H1 (cell line): ENCODE results near the gene PRCD. TPM values are rescaled to one million over a fixed set of nuclear protein-coding genes. Genes with fewer than 3 reads are reported as not detected.

Source experiments
- CTCF ChIA-PET: fragments of 300-600 bp; sonication (Branson Sonifier 250); formaldehyde crosslinking; loops from one replicate; lab custom pipeline; 2021; ENCODE audit not compliant: partially characterized antibody; lab: Charles Lee
- POLR2A ChIA-PET: fragments of 300-600 bp; sonication (Branson Sonifier 250); formaldehyde crosslinking; loops from one replicate; lab custom pipeline; 2021; ENCODE audit warnings: inconsistent platforms; ENCODE audit not compliant: partially characterized antibody; lab: Charles Lee
- DNase-seq, 2 experiments: peaks; one replicate each; pipeline versions ENCODE4 v3.0.0 to v3.0.0-alpha.2; 2010 to 2022; ENCODE audit warnings: low spot score in 2 of 2, low read depth in 1 of 2, mixed read lengths in 1 of 2
- FAIRE-seq: peaks from 2 replicates; lab custom pipeline; 2011; peaks lifted over from hg19 to GRCh38; lab: Jason Lieb, UNC
- H2AFZ ChIP-seq: 2 replicates; pipeline ENCODE4 v1.8.1; 2012; ENCODE audit warnings: low read length, inconsistent platforms
- H2AK5ac ChIP-seq: 2 replicates; pipeline ENCODE4 v1.6.1; 2013; ENCODE audit warnings: low read depth, low read length
- H2BK120ac ChIP-seq: replicated peaks from 2 replicates; pipeline ENCODE3; 2013; ENCODE audit warnings: low read depth, low read length, inconsistent platforms
- H2BK12ac ChIP-seq: 2 replicates; pipeline ENCODE4 v1.6.1; 2013; ENCODE audit warnings: low read depth, low read length
- H2BK15ac ChIP-seq: 2 replicates; pipeline ENCODE4 v1.6.1; 2013; ENCODE audit warnings: low read length
- H2BK20ac ChIP-seq: 2 replicates; pipeline ENCODE4 v1.6.1; 2013; ENCODE audit warnings: low read length
- H2BK5ac ChIP-seq: 2 replicates; pipeline ENCODE4 v1.6.1; 2013; ENCODE audit warnings: low read depth, low read length
- H3K14ac ChIP-seq: 2 replicates; pipeline ENCODE4 v1.6.1; 2013; ENCODE audit warnings: inconsistent platforms; ENCODE audit not compliant: insufficient read length
- H3K18ac ChIP-seq: 2 replicates; pipeline ENCODE4 v1.6.1; 2013; ENCODE audit warnings: low read length; ENCODE audit errors: extremely low read depth
- H3K23ac ChIP-seq: 2 replicates; pipeline ENCODE4 v1.6.1; 2013; ENCODE audit warnings: inconsistent platforms; ENCODE audit not compliant: insufficient read length
- H3K23me2 ChIP-seq: 2 replicates; pipeline ENCODE4 v1.6.1; 2013; ENCODE audit warnings: low read depth, low read length
- H3K27ac ChIP-seq: 2 replicates; pipeline ENCODE4 v1.6.1; 2011; ENCODE audit warnings: low read depth, low read length, inconsistent platforms
- H3K27me3 ChIP-seq, 4 experiments: replicated peaks in 1 of 4; 1 replicate in 1 of 4; 2 replicates in 3 of 4; pipeline versions ENCODE4 v1.6.1 to v1.8.1; 2011 to 2013; ENCODE audit warnings: low read length in 3 of 4, mild to moderate bottlenecking in 3 of 4, inconsistent platforms in 2 of 4, mixed read lengths in 2 of 4, moderate library complexity in 1 of 4; ENCODE audit not compliant: control insufficient read depth in 3 of 4, insufficient read depth in 3 of 4; ENCODE audit errors: extremely low read depth in 1 of 4
- H3K36me3 ChIP-seq, 4 experiments: 2 replicates each; pipeline versions ENCODE4 v1.6.1 to v1.8.1; 2011 to 2013; ENCODE audit warnings: mild to moderate bottlenecking in 4 of 4, low read length in 3 of 4, moderate library complexity in 2 of 4, control low read depth in 1 of 4, inconsistent platforms in 1 of 4; ENCODE audit not compliant: insufficient read depth in 4 of 4, control insufficient read depth in 2 of 4
- H3K4ac ChIP-seq: replicated peaks from 2 replicates; pipeline ENCODE3; 2013; ENCODE audit warnings: low read length, low read depth, mixed read lengths, inconsistent platforms; ENCODE audit not compliant: insufficient read length
- H3K4me1 ChIP-seq, 4 experiments: replicated peaks in 1 of 4; 1 replicate in 1 of 4; 2 replicates in 3 of 4; pipeline versions ENCODE4 v1.6.1 to v1.8.1; 2011 to 2013; ENCODE audit warnings: low read length in 3 of 4, inconsistent platforms in 2 of 4, mixed read lengths in 1 of 4; ENCODE audit not compliant: insufficient read depth in 4 of 4, control insufficient read depth in 3 of 4
- H3K4me2 ChIP-seq, 2 experiments: 2 replicates each; pipeline versions ENCODE4 v1.6.1 to v1.8.1; 2011 to 2013; ENCODE audit warnings: low read depth in 2 of 2, low read length in 2 of 2, control low read depth in 1 of 2, inconsistent platforms in 1 of 2, mild to moderate bottlenecking in 1 of 2; ENCODE audit not compliant: insufficient read depth in 1 of 2
- H3K4me3 ChIP-seq, 4 experiments: fragments of 200-600, 300-600 bp in 1 of 4; sonication (generic), shearing (Covaris generic), sonication (Bioruptor Twin) in 1 of 4; 2 replicates each; pipeline versions ENCODE4 v1.5.1 to v1.8.1; 2011 to 2016; ENCODE audit warnings: low read length in 4 of 4, low read depth in 3 of 4, control low read depth in 2 of 4, inconsistent platforms in 2 of 4, mild to moderate bottlenecking in 2 of 4, mixed read lengths in 1 of 4, moderate library complexity in 1 of 4; ENCODE audit not compliant: insufficient read depth in 2 of 4; ENCODE audit errors: extremely low read depth in 1 of 4
- H3K56ac ChIP-seq: replicated peaks from 2 replicates; pipeline ENCODE3; 2013; ENCODE audit warnings: low read depth, mild to moderate bottlenecking, mixed read lengths, low read length, inconsistent platforms; ENCODE audit not compliant: insufficient read length
- H3K79me1 ChIP-seq: 2 replicates; pipeline ENCODE4 v1.6.1; 2013; ENCODE audit warnings: low read depth, low read length, control low read depth
- H3K79me2 ChIP-seq, 2 experiments: 2 replicates each; pipeline versions ENCODE4 v1.6.1 to v1.8.1; 2012 to 2013; ENCODE audit warnings: low read length in 2 of 2, mild to moderate bottlenecking in 2 of 2, inconsistent platforms in 1 of 2; ENCODE audit not compliant: insufficient read depth in 2 of 2, control insufficient read depth in 1 of 2
- H3K9ac ChIP-seq, 4 experiments: replicated peaks in 1 of 4; 1 replicate in 1 of 4; 2 replicates in 3 of 4; pipeline versions ENCODE4 v1.6.1 to v1.8.1; 2011 to 2013; ENCODE audit warnings: low read depth in 3 of 4, low read length in 3 of 4, control low read depth in 2 of 4, mild to moderate bottlenecking in 2 of 4, moderate library complexity in 2 of 4, inconsistent platforms in 1 of 4; ENCODE audit errors: extremely low read depth in 1 of 4
- H3K9me3 ChIP-seq, 2 experiments: 2 replicates each; pipeline versions ENCODE4 v1.6.1 to v1.8.1; 2012 to 2013; ENCODE audit warnings: mild to moderate bottlenecking in 2 of 2, moderate library complexity in 2 of 2, control low read depth in 1 of 2, inconsistent platforms in 1 of 2, low read depth in 1 of 2, low read length in 1 of 2, mixed read lengths in 1 of 2; ENCODE audit not compliant: insufficient read depth in 2 of 2
- H4K20me1 ChIP-seq, 2 experiments: replicated peaks in 1 of 2; 2 replicates each; pipeline versions ENCODE3 to v1.8.1; 2011 to 2013; ENCODE audit warnings: inconsistent platforms in 2 of 2, low read length in 2 of 2, mild to moderate bottlenecking in 1 of 2; ENCODE audit not compliant: insufficient read depth in 2 of 2, control insufficient read depth in 1 of 2
- H4K5ac ChIP-seq: 2 replicates; pipeline ENCODE4 v1.6.1; 2013; ENCODE audit warnings: low read length, low read depth, mixed read lengths, inconsistent platforms; ENCODE audit not compliant: insufficient read length
- H4K8ac ChIP-seq: 2 replicates; pipeline ENCODE4 v1.8.0; 2013; ENCODE audit warnings: mild to moderate bottlenecking, moderate library complexity, low read length, inconsistent platforms; ENCODE audit not compliant: insufficient read depth; ENCODE audit errors: extremely low read depth
- H4K91ac ChIP-seq: replicated peaks from 2 replicates; pipeline ENCODE3; 2013; ENCODE audit warnings: low read length, mixed read lengths, inconsistent platforms; ENCODE audit not compliant: insufficient read length
- NANOG ChIP-seq: IDR thresholded peaks from 2 replicates; pipeline ENCODE4 v1.6.1; 2011; ENCODE audit warnings: low read length, low read depth, mild to moderate bottlenecking, inconsistent platforms; ENCODE audit not compliant: insufficient read depth, poor library complexity, severe bottlenecking
- POU5F1 ChIP-seq: IDR thresholded peaks from 2 replicates; pipeline ENCODE4 v1.6.1; 2011; ENCODE audit warnings: low read depth, mild to moderate bottlenecking, low read length, moderate library complexity
- RXRA ChIP-seq: IDR thresholded peaks from 2 replicates; pipeline ENCODE4 v1.6.1; 2011; ENCODE audit warnings: low read depth, mild to moderate bottlenecking, low read length, moderate library complexity; ENCODE audit not compliant: insufficient read depth
- SIRT6 ChIP-seq: IDR thresholded peaks from one replicate; pipeline ENCODE4 v1.7.1; 2012; ENCODE audit warnings: low read length, inconsistent platforms
- SP1 ChIP-seq: IDR thresholded peaks from 2 replicates; pipeline ENCODE4 v1.6.1; 2011; ENCODE audit warnings: low read depth, low read length
- SP2 ChIP-seq: IDR thresholded peaks from 2 replicates; pipeline ENCODE4 v1.6.1; 2012; ENCODE audit warnings: mild to moderate bottlenecking, low read length, inconsistent platforms
- TAF1 ChIP-seq: IDR thresholded peaks from 2 replicates; pipeline ENCODE4 v1.6.1; 2011; ENCODE audit warnings: mild to moderate bottlenecking, low read depth, low read length
- TAF7 ChIP-seq: optimal IDR thresholded peaks from 2 replicates; pipeline ENCODE3; 2011; ENCODE audit warnings: low read depth, mild to moderate bottlenecking, inconsistent platforms, low read length, moderate library complexity, borderline replicate concordance
- USF2 ChIP-seq: IDR thresholded peaks from 2 replicates; pipeline ENCODE4 v1.6.1; 2011; ENCODE audit warnings: low read length, improper control_type of control experiment
- WGBS, 2 experiments: shearing (Covaris generic) in 1 of 2; methylation state at CpG; one replicate each; pipeline versions ENCODE4 v1.1.6 to v1.1.7; 2013 to 2015; ENCODE audit warnings: low lambda C conversion rate in 2 of 2, mixed read lengths in 2 of 2, inconsistent platforms in 1 of 2, low coverage in 1 of 2, missing lambda C conversion rate in 1 of 2; ENCODE audit not compliant: insufficient replicate concordance in 2 of 2, insufficient coverage in 1 of 2, insufficient read length in 1 of 2; ENCODE audit errors: extremely low coverage in 1 of 2, missing lambda C conversion rate in 1 of 2; 5-methylcytosine and 5-hydroxymethylcytosine counted together
- polyA plus RNA-seq, 7 experiments: library from polyadenylated mRNA; depleted of rRNA in 3 of 7; stranded (reverse) in 5 of 7; unstranded in 2 of 7; fragments of >200 nt in 5 of 7; fragments of 200-250 nt in 2 of 7; gene quantifications; 1 replicate in 5 of 7; 2 replicates in 1 of 7; 4 replicates in 1 of 7; pipeline versions ENCODE4 v1.2.1 to v1.2.3, GENCODE V29; 2011 to 2013; ENCODE audit warnings: missing spikeins in 2 of 7, mixed read lengths in 2 of 7
- total RNA-seq: library from RNA; stranded (reverse); fragmentation: NEBNext Ultra II Directional; extraction: Animal tissue kit (Norgen Biotek cat#: 25700); gene quantifications from 2 replicates; pipeline ENCODE4 v1.2.1, GENCODE V29; 2021

The PRCD gene
- total and polyA plus RNA-seq, 2 of the 8 experiments (the other 6 are each of a cell fraction or from before 2014, with no cell fraction given) = 0.77 to 2.1 TPM

GRCh38 chr17:76561332-76561731 is 21.5 kb downstream of the PRCD start:
- Histone ChIP-seq H2AK5ac (no peak overlapping the region), H2BK20ac (no peak overlapping the region), H3K18ac (no peak overlapping the region)
- TF ChIP-seq RXRA (no peak), SIRT6 (no peak), TAF7 (no peak), SP1 (no peak), NANOG (no peak), TAF1 (no peak), USF2 (no peak), SP2 (no peak), POU5F1 (no peak)
- TF ChIP-seq, all 59 proteins: peak for 0
- no peak overlapping the region for H3K4ac ChIP-seq
- H2BK15ac ChIP-seq = no peak overlapping the region
- DNase-seq (no peak), FAIRE-seq (no peak)
- peaks cover 28 to 31% of the 10 kb centered on the region in 2 experiments for H4K20me1 ChIP-seq
- H2AFZ ChIP-seq = no peak overlapping the region
- H4K5ac ChIP-seq = no peak overlapping the region
- no peak overlapping the region for H2BK12ac ChIP-seq
- H2BK5ac ChIP-seq = no peak overlapping the region
- ChIA-PET POLR2A (interaction anchor here (0.8 to 8.0 kb wide), 10 partner anchors 8 to 166 kb away, joined by 3 to 133 read pairs (median 4); a partner anchor contains a TSS), CTCF (interaction anchor here (0.6 to 1.7 kb wide), 5 partner anchors 10 to 150 kb away, joined by 3 to 5 read pairs (median 4); no protein-coding TSS in a partner anchor)
- no peak overlapping the region for H3K9ac ChIP-seq
- no peak overlapping the region for H2BK120ac ChIP-seq
- no peak overlapping the region for H3K4me2 ChIP-seq
- no peak overlapping the region for H3K4me3 ChIP-seq
- peaks cover 23 to 53% of the 10 kb centered on the region in 2 experiments for H3K79me2 ChIP-seq
- no peak overlapping the region for H3K56ac ChIP-seq
- H4K91ac ChIP-seq = no peak overlapping the region
- no peak overlapping the region for H3K23ac ChIP-seq
- peaks cover 2 to 10% (median 5%) of the 10 kb centered on the region in 4 experiments; a peak in 6 of 7 replicates for H3K4me1 ChIP-seq
- H3K36me3 ChIP-seq = peaks cover 24 to 68% (median 50%) of the 10 kb centered on the region in 4 experiments
- H3K27me3 ChIP-seq = no peaks in the 10 kb centered on the region
- H3K9me3 ChIP-seq = no peaks in the 10 kb centered on the region
- H4K8ac ChIP-seq = no peak overlapping the region
- no peak overlapping the region for H3K27ac ChIP-seq
- 96% methylated on average over 7 of the region's 7 CpGs; no CpG with 5 or more reads in 1 of the 2 experiments for WGBS, 2 experiments
- peaks cover 12% of the 10 kb centered on the region for H3K79me1 ChIP-seq
- H3K23me2 ChIP-seq = peaks cover 2% of the 10 kb centered on the region; the same call in 1 of the 2 replicates
- no peak overlapping the region for H3K14ac ChIP-seq
